ENCODE results near the gene PDZRN3. TPM values are rescaled to one million over a fixed set of nuclear protein-coding genes. Genes with fewer than 3 reads are reported as not detected.
A peak's percentile ranks its signal among the peaks of the same experiment; 100 is the strongest.

The PDZRN3 gene
- total and polyA plus RNA-seq, 8 donors: 4.5 to 10.9 (median 7.4) TPM

- Histone ChIP-seq H3K27ac (no peak overlapping the region), H3K9me3 (no peaks in the 10 kb centered on the region), H3K4me3 (no peak overlapping the region), H3K4me1 (no peaks in the 10 kb centered on the region), H3K36me3 (no peaks in the 10 kb centered on the region), H3K27me3 (no peaks in the 10 kb centered on the region)
- TF ChIP-seq CTCF (IDR thresholded peaks at IDR 0.05): no peak
- intact Hi-C loops (cut with DNase I): no loop called here
- FAIRE-seq (no peak), ATAC-seq (peak in 1 of 4 donors; percentile 30), DNase-seq (no peak)
- WGBS, 2 donors: 20 to 24% methylated on average over 3 of the region's 3 CpGs
Observed at GRCh38 chr3:73361591-73361990, 263.1 kb downstream of the PDZRN3 start.

GRCh38 chr3:73353649-73354217 lies 271.0 kb downstream of the PDZRN3 start:
- WGBS, 2 donors: 92 to 97% methylated on average over 7 of the region's 7 CpGs
- Histone ChIP-seq H3K4me1 (peaks cover 9 to 19% (median 13%) of the 10 kb centered on the region in 3 donors), H3K9me3 (no peaks in the 10 kb centered on the region), H3K36me3 (no peaks in the 10 kb centered on the region), H3K27ac (no peak overlapping the region), H3K4me3 (no peak overlapping the region), H3K27me3 (no peaks in the 10 kb centered on the region)
- ATAC-seq: no peak
- no peak for FAIRE-seq
- no peak for DNase-seq
- intact Hi-C loops (cut with DNase I): no loop called here
- TF ChIP-seq CTCF (IDR thresholded peaks at IDR 0.05): no peak

- Histone ChIP-seq H3K27me3 (no peaks in the 10 kb centered on the region), H3K9me3 (no peaks in the 10 kb centered on the region), H3K36me3 (no peaks in the 10 kb centered on the region), H3K4me3 (no peak overlapping the region), H3K4me1 (peaks cover 9 to 19% (median 13%) of the 10 kb centered on the region in 3 donors), H3K27ac (no peak overlapping the region)
- 52 to 55% methylated on average over 8 of the region's 8 CpGs for WGBS, 2 donors
- intact Hi-C loops (cut with DNase I): no loop called here
- ATAC-seq: peak; percentile 60 to 79 (median 66)
- no peak for FAIRE-seq
- TF ChIP-seq CTCF (IDR thresholded peaks at IDR 0.05): no peak
- peak in 4 of 6 donors; percentile 37 to 66 (median 48) for DNase-seq
Observed at GRCh38 chr3:73352841-73353645, 271.7 kb downstream of the PDZRN3 start.

- peak in 2 of 6 donors; percentile 18 to 19 for DNase-seq
- intact Hi-C loops (cut with DNase I): no loop called here
- FAIRE-seq: no peak
Observed at GRCh38 chr3:73351423-73352071, 273.2 kb downstream of the PDZRN3 start.

More at GRCh38 chr3:73351423-73352071, 273.2 kb downstream of the PDZRN3 start:
- no peaks in the 10 kb centered on the region for H3K9me3 ChIP-seq
- TF ChIP-seq CTCF (IDR thresholded peaks at IDR 0.05): no peak
- H3K27ac ChIP-seq: no peak overlapping the region
- H3K27me3 ChIP-seq: no peaks in the 10 kb centered on the region
- 17 to 24% methylated on average over 9 of the region's 9 CpGs for WGBS, 2 donors
- no peak overlapping the region for H3K4me3 ChIP-seq
- peaks cover 9 to 19% (median 13%) of the 10 kb centered on the region in 3 donors for H3K4me1 ChIP-seq
- peak; percentile 59 to 78 (median 76) for ATAC-seq
- no peaks in the 10 kb centered on the region for H3K36me3 ChIP-seq

All from pancreas (tissue), 10 donors.